HG03442 (cell line): ENCODE data around the gene PLPPR2.
"Not testable (repeated sequence)": the region's sequence is repeated elsewhere in the genome, so short reads cannot be mapped to it uniquely, and the experiment has no call there.

Source experiments
- ATAC-seq: cut with Tn5 transposase; IDR thresholded peaks from one replicate; pipeline ENCODE4 v1.9.1; 2021; ENCODE audit warnings: mild to moderate bottlenecking, moderate library complexity; ENCODE audit not compliant: unreplicated experiment

Gene PLPPR2

GRCh38 chr19:11339254-11340098, 15.8 kb upstream of the PLPPR2 start, which contains the start of gene RAB3D:
TSS of gene RAB3D (minus strand) at chr19:11339657. CDS start at chr19:11337399, 2,258 bp downstream.
- peak; percentile 46 for ATAC-seq

- not testable (repeated sequence) for ATAC-seq
Measured at GRCh38 chr19:11340099-11340467, 15.1 kb upstream of the PLPPR2 start.

- no peak for ATAC-seq
Measured at GRCh38 chr19:11342429-11342828, 12.8 kb upstream of the PLPPR2 start.

- ATAC-seq: no peak
Measured at GRCh38 chr19:11345122-11345803, 10.0 kb upstream of the PLPPR2 start.

- ATAC-seq: peak; percentile 88
Measured at GRCh38 chr19:11346104-11346940, 8.9 kb upstream of the PLPPR2 start, which contains the start of the genes CCDC159 and TMEM205. TSS of gene CCDC159 (plus strand) at chr19:11346519. CDS start at chr19:11346607, 88 bp downstream. TSS of gene TMEM205 (minus strand) at chr19:11346268. CDS start at chr19:11345619, 649 bp downstream.

- ATAC-seq: no peak
Measured at GRCh38 chr19:11347546-11348039, 7.6 kb upstream of the PLPPR2 start.

GRCh38 chr19:11349171-11349570, 6.1 kb upstream of the PLPPR2 start:
- ATAC-seq: no peak

GRCh38 chr19:11354102-11354501, 1.1 kb upstream of the PLPPR2 start:
- not testable (repeated sequence) for ATAC-seq

GRCh38 chr19:11356074-11356397, 804 bp downstream of the PLPPR2 start:
- no peak for ATAC-seq

- no peak for ATAC-seq
Measured at GRCh38 chr19:11356676-11357550, 1.7 kb downstream of the PLPPR2 start.

GRCh38 chr19:11359421-11359820, 4.2 kb downstream of the PLPPR2 start:
- no peak for ATAC-seq

- ATAC-seq: no peak
Measured at GRCh38 chr19:11361037-11361770, 6.0 kb downstream of the PLPPR2 start.

- ATAC-seq: no peak
Measured at GRCh38 chr19:11361771-11362731, 6.8 kb downstream of the PLPPR2 start.

- no peak for ATAC-seq
Measured at GRCh38 chr19:11363881-11364280, 8.6 kb downstream of the PLPPR2 start.

- ATAC-seq: no peak
Measured at GRCh38 chr19:11364296-11364904, 9.2 kb downstream of the PLPPR2 start.

- no peak for ATAC-seq
Measured at GRCh38 chr19:11364935-11365334, 9.7 kb downstream of the PLPPR2 start.

- no peak for ATAC-seq
Measured at GRCh38 chr19:11365557-11366117, 10.4 kb downstream of the PLPPR2 start.
